ENCODE results near the gene SERPINB4.

Gene SERPINB4

GRCh38 chr18:63624863-63625262 is 19.2 kb downstream of the SERPINB4 start:
- TF ChIP-seq CTCF (IDR thresholded peaks at IDR 0.05; ENCODE audit: extremely low read depth, insufficient read depth, missing control alignments), result no peak
- in situ Hi-C loops (cut with MboI; ENCODE audit: low pct_unique_long_range_greater_than_20kb, low sequenced_read_pairs, unreplicated experiment), result no loop called here
- no peak for DNase-seq (ENCODE audit: low spot score)

- in situ Hi-C loops (cut with MboI; ENCODE audit: low pct_unique_long_range_greater_than_20kb, low sequenced_read_pairs, unreplicated experiment), result no loop called here
- peak; percentile 0 for DNase-seq (ENCODE audit: low spot score)
- no peak for TF ChIP-seq CTCF (IDR thresholded peaks at IDR 0.05; ENCODE audit: extremely low read depth, insufficient read depth, missing control alignments)
Measured at GRCh38 chr18:63619661-63620060, 24.4 kb downstream of the SERPINB4 start.

GRCh38 chr18:63617915-63618234 is 26.2 kb downstream of the SERPINB4 start:
- peak; percentile 1 for DNase-seq (ENCODE audit: low spot score)
- in situ Hi-C loops (cut with MboI; ENCODE audit: low pct_unique_long_range_greater_than_20kb, low sequenced_read_pairs, unreplicated experiment), result no loop called here
- no peak for TF ChIP-seq CTCF (IDR thresholded peaks at IDR 0.05; ENCODE audit: extremely low read depth, insufficient read depth, missing control alignments)

- in situ Hi-C loops (cut with MboI; ENCODE audit: low pct_unique_long_range_greater_than_20kb, low sequenced_read_pairs, unreplicated experiment), result no loop called here
- no peak for TF ChIP-seq CTCF (IDR thresholded peaks at IDR 0.05; ENCODE audit: extremely low read depth, insufficient read depth, missing control alignments)
- peak; percentile 25 for DNase-seq (ENCODE audit: low spot score)
Measured at GRCh38 chr18:63617049-63617914, 26.8 kb downstream of the SERPINB4 start.

GRCh38 chr18:63613420-63613819 is 30.6 kb downstream of the SERPINB4 start:
- TF ChIP-seq CTCF (IDR thresholded peaks at IDR 0.05; ENCODE audit: extremely low read depth, insufficient read depth, missing control alignments), result no peak
- no peak for DNase-seq (ENCODE audit: low spot score)
- in situ Hi-C loops (cut with MboI; ENCODE audit: low pct_unique_long_range_greater_than_20kb, low sequenced_read_pairs, unreplicated experiment), result no loop called here

GRCh38 chr18:63606526-63606925 is 37.5 kb downstream of the SERPINB4 start:
- no peak for DNase-seq (ENCODE audit: low spot score)
- no peak for TF ChIP-seq CTCF (IDR thresholded peaks at IDR 0.05; ENCODE audit: extremely low read depth, insufficient read depth, missing control alignments)
- in situ Hi-C loops (cut with MboI; ENCODE audit: low pct_unique_long_range_greater_than_20kb, low sequenced_read_pairs, unreplicated experiment), result no loop called here

All from GM13977 (cell line).